ENCODE measurements around the gene JARID2.

JARID2 gene

GRCh38 chr6:15490242-15491100, 244.6 kb downstream of the JARID2 start:
- no peaks in the 10 kb centered on the region for H3K9me3 ChIP-seq (ENCODE audit: control insufficient read depth in 2 of 2, low read length in 2 of 2)
- H3K27me3 ChIP-seq (ENCODE audit: control insufficient read depth in 2 of 2, insufficient read depth in 2 of 2, low read length in 2 of 2): no peaks in the 10 kb centered on the region
- no peak overlapping the region for H3K27ac ChIP-seq (ENCODE audit: low read depth in 2 of 2, low read length in 2 of 2)
- no peak overlapping the region for H3K4me3 ChIP-seq (ENCODE audit: low read length in 2 of 2)
- H3K4me1 ChIP-seq (ENCODE audit: control insufficient read depth in 2 of 2, insufficient read depth in 2 of 2, low read length in 2 of 2): no peaks in the 10 kb centered on the region
- H3K9ac ChIP-seq (ENCODE audit: low read depth in 1 of 2, low read length in 2 of 2): no peak overlapping the region
- H3K36me3 ChIP-seq (ENCODE audit: control insufficient read depth in 2 of 2, insufficient read depth in 2 of 2, low read length in 2 of 2): peaks cover 17 to 22% of the 10 kb centered on the region in 2 donors

DNA sequence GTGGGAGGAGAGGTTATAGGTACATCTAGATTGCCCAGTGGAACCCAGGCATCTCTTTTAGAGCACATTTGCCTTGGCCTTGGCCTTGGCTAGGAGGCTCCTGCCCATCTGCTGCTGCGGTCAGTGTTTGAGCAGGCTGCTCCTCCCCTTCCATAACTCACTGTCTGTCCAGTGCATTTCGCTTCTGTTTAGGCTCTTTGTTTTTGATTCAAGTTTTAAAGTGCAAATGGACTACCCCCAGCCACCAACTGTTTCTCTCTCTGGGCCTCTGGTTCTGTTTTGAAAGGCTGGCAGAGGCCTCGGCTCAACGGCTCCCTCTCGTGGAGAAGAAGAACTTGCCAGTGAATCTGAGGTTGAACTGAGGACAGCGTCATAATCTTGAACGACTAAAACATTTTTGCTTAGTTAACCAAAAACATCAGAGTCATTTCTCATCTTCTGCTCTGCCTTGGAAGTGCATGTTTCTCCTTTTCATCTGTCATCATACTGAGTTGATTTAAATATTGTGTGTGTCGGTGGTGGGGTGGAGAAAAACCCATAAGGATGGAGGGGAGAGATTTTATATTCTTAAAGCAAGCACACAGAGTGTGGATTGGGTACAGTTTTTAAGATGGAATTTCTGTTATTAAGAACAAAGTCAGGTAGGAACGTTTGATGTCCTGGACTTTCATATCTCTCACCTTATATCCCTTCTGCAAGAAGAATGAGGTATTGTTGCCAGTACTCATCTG, 245.6 kb downstream of the JARID2 start:
- Histone ChIP-seq H3K36me3 (ENCODE audit: control insufficient read depth in 2 of 2, insufficient read depth in 2 of 2, low read length in 2 of 2) (peaks cover 21 to 28% of the 10 kb centered on the region in 2 donors), H3K9ac (ENCODE audit: low read depth in 1 of 2, low read length in 2 of 2) (no peak overlapping the region), H3K4me3 (ENCODE audit: low read length in 2 of 2) (no peak overlapping the region), H3K9me3 (ENCODE audit: control insufficient read depth in 2 of 2, low read length in 2 of 2) (no peaks in the 10 kb centered on the region), H3K4me1 (ENCODE audit: control insufficient read depth in 2 of 2, insufficient read depth in 2 of 2, low read length in 2 of 2) (no peaks in the 10 kb centered on the region), H3K27ac (ENCODE audit: low read depth in 2 of 2, low read length in 2 of 2) (no peak overlapping the region), H3K27me3 (ENCODE audit: control insufficient read depth in 2 of 2, insufficient read depth in 2 of 2, low read length in 2 of 2) (no peaks in the 10 kb centered on the region)

- Histone ChIP-seq H3K4me3 (ENCODE audit: low read length in 2 of 2) (no peak overlapping the region), H3K9me3 (ENCODE audit: control insufficient read depth in 2 of 2, low read length in 2 of 2) (no peaks in the 10 kb centered on the region), H3K27me3 (ENCODE audit: control insufficient read depth in 2 of 2, insufficient read depth in 2 of 2, low read length in 2 of 2) (no peaks in the 10 kb centered on the region), H3K27ac (ENCODE audit: low read depth in 2 of 2, low read length in 2 of 2) (no peak overlapping the region), H3K9ac (ENCODE audit: low read depth in 1 of 2, low read length in 2 of 2) (no peak overlapping the region), H3K36me3 (ENCODE audit: control insufficient read depth in 2 of 2, insufficient read depth in 2 of 2, low read length in 2 of 2) (peaks cover 26 to 32% of the 10 kb centered on the region in 2 donors), H3K4me1 (ENCODE audit: control insufficient read depth in 2 of 2, insufficient read depth in 2 of 2, low read length in 2 of 2) (no peaks in the 10 kb centered on the region)
Measured at GRCh38 chr6:15491986-15492269, 246.1 kb downstream of the JARID2 start.

DNA sequence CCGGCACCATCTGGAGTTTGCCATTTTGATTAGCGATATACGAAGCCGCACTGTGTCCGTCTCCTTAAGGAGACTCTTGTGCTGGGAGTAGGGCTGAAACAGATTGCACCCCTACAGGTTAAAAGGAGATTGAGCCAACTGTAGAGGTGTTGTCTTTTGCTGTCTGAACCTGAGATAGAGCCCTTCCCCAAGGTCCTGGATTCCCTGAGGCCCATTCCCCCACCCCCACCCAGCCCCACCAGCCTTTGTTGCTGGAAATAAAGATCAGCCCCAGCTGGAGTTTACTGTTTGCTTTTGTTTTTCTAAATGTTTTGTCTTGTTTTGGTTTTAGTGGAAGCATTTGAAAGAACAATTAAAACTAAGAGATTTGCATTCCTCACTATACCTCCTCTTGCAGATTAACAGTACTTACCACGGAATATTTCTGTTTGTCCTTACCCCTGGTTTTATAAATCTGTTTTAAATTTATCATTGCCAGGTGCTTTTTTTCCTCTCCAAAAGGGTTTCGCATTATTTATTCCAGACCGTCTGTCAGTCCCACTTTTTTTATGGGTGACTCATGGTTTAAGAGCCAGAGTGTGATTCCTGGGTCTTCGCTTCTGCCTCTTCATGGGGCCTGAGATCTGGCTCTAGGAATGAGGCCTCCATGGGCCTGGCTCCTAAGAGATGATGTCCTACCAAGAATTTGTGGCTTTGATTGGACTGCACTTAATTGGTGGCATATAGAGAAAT, 247.7 kb downstream of the JARID2 start:
- H3K27me3 ChIP-seq (ENCODE audit: control insufficient read depth in 2 of 2, insufficient read depth in 2 of 2, low read length in 2 of 2): no peaks in the 10 kb centered on the region
- H3K4me3 ChIP-seq (ENCODE audit: low read length in 2 of 2): no peak overlapping the region
- no peak overlapping the region for H3K27ac ChIP-seq (ENCODE audit: low read depth in 2 of 2, low read length in 2 of 2)
- H3K9ac ChIP-seq (ENCODE audit: low read depth in 1 of 2, low read length in 2 of 2): no peak overlapping the region
- H3K9me3 ChIP-seq (ENCODE audit: control insufficient read depth in 2 of 2, low read length in 2 of 2): no peaks in the 10 kb centered on the region
- H3K36me3 ChIP-seq (ENCODE audit: control insufficient read depth in 2 of 2, insufficient read depth in 2 of 2, low read length in 2 of 2): peaks cover 21 to 26% of the 10 kb centered on the region in 2 donors
- H3K4me1 ChIP-seq (ENCODE audit: control insufficient read depth in 2 of 2, insufficient read depth in 2 of 2, low read length in 2 of 2): no peaks in the 10 kb centered on the region

GRCh38 chr6:15495375-15495901, 249.6 kb downstream of the JARID2 start:
- H3K36me3 ChIP-seq (ENCODE audit: control insufficient read depth in 2 of 2, insufficient read depth in 2 of 2, low read length in 2 of 2): peaks cover 16 to 25% of the 10 kb centered on the region in 2 donors
- no peak overlapping the region for H3K9ac ChIP-seq (ENCODE audit: low read depth in 1 of 2, low read length in 2 of 2)
- no peaks in the 10 kb centered on the region for H3K27me3 ChIP-seq (ENCODE audit: control insufficient read depth in 2 of 2, insufficient read depth in 2 of 2, low read length in 2 of 2)
- H3K4me3 ChIP-seq (ENCODE audit: low read length in 2 of 2): no peak overlapping the region
- H3K27ac ChIP-seq (ENCODE audit: low read depth in 2 of 2, low read length in 2 of 2): no peak overlapping the region
- H3K4me1 ChIP-seq (ENCODE audit: control insufficient read depth in 2 of 2, insufficient read depth in 2 of 2, low read length in 2 of 2): no peaks in the 10 kb centered on the region
- H3K9me3 ChIP-seq (ENCODE audit: control insufficient read depth in 2 of 2, low read length in 2 of 2): no peaks in the 10 kb centered on the region

DNA sequence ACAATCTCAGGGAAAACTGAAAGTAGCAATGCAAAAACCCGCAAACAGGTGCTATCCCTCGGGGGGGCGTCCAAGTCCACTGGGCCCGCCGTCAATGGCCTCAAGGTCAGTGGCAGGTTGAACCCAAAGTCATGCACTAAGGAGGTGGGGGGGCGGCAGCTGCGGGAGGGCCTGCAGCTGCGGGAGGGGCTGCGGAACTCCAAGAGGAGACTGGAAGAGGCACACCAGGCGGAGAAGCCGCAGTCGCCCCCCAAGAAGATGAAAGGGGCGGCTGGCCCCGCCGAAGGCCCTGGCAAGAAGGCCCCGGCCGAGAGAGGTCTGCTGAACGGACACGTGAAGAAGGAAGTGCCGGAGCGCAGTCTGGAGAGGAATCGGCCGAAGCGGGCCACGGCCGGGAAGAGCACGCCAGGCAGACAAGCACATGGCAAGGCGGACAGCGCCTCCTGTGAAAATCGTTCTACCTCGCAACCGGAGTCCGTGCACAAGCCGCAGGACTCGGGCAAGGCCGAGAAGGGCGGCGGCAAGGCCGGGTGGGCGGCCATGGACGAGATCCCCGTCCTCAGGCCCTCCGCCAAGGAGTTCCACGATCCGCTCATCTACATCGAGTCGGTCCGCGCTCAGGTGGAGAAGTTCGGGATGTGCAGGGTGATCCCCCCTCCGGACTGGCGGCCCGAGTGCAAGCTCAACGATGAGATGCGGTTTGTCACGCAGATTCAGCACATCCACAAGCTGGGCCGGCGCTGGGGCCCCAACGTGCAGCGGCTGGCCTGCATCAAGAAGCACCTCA, 250.7 kb downstream of the JARID2 start:
- no peak overlapping the region for H3K27ac ChIP-seq (ENCODE audit: low read depth in 2 of 2, low read length in 2 of 2)
- no peaks in the 10 kb centered on the region for H3K27me3 ChIP-seq (ENCODE audit: control insufficient read depth in 2 of 2, insufficient read depth in 2 of 2, low read length in 2 of 2)

DNA sequence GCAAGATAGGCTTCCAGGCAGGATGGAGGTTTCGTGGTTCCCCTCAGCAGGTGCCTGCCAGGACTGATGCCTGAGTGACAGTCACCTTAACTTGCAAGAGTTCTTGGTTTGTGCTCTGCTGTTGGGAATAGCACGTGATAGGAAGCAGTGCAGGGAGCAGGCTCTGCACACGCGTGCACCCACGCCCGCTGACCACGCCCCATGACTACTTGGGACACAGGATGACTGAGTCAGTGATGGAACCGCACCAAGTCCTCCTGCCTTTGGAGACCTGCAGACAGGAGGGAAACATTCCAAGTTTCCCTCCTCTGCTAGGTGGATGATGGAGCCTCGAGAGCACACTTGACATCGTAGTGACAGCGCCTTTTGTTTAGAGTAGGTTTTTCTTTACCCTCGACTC, 252.8 kb downstream of the JARID2 start:
- Histone ChIP-seq H3K27ac (ENCODE audit: low read depth in 2 of 2, low read length in 2 of 2) (no peak overlapping the region), H3K9me3 (ENCODE audit: control insufficient read depth in 2 of 2, low read length in 2 of 2) (no peaks in the 10 kb centered on the region), H3K9ac (ENCODE audit: low read depth in 1 of 2, low read length in 2 of 2) (no peak overlapping the region), H3K27me3 (ENCODE audit: control insufficient read depth in 2 of 2, insufficient read depth in 2 of 2, low read length in 2 of 2) (no peaks in the 10 kb centered on the region), H3K4me1 (ENCODE audit: control insufficient read depth in 2 of 2, insufficient read depth in 2 of 2, low read length in 2 of 2) (no peaks in the 10 kb centered on the region), H3K36me3 (ENCODE audit: control insufficient read depth in 2 of 2, insufficient read depth in 2 of 2, low read length in 2 of 2) (peaks cover 26 to 44% of the 10 kb centered on the region in 2 donors), H3K4me3 (ENCODE audit: low read length in 2 of 2) (no peak overlapping the region)

More for the DNA sequence above, 250.7 kb downstream of the JARID2 start:
- Histone ChIP-seq H3K36me3 (ENCODE audit: control insufficient read depth in 2 of 2, insufficient read depth in 2 of 2, low read length in 2 of 2) (peaks cover 17 to 34% of the 10 kb centered on the region in 2 donors), H3K9me3 (ENCODE audit: control insufficient read depth in 2 of 2, low read length in 2 of 2) (no peaks in the 10 kb centered on the region), H3K4me1 (ENCODE audit: control insufficient read depth in 2 of 2, insufficient read depth in 2 of 2, low read length in 2 of 2) (no peaks in the 10 kb centered on the region), H3K4me3 (ENCODE audit: low read length in 2 of 2) (no peak overlapping the region), H3K9ac (ENCODE audit: low read depth in 1 of 2, low read length in 2 of 2) (no peak overlapping the region)

DNA sequence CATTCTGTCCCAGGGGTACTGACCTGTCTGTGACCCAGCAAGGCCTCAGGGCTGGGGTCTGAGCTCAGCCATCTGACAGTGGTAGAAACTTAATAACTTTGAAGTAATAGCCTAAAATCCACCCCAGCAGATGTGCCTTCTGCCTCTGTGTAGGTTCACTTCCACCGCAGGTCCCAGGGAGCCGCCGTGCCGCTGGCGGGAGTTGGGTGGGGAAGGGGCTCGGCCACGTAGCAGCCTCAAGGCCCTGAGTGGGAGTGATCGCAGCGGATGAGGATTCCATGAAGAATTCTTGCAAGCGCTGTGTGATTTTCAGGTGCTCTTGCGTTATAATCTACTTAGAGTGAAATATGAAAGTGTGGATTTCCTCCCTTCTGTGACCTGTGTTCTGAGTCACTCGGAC, 253.3 kb downstream of the JARID2 start:
- H3K27ac ChIP-seq (ENCODE audit: low read depth in 2 of 2, low read length in 2 of 2): no peak overlapping the region
- no peaks in the 10 kb centered on the region for H3K27me3 ChIP-seq (ENCODE audit: control insufficient read depth in 2 of 2, insufficient read depth in 2 of 2, low read length in 2 of 2)
- H3K4me1 ChIP-seq (ENCODE audit: control insufficient read depth in 2 of 2, insufficient read depth in 2 of 2, low read length in 2 of 2): no peaks in the 10 kb centered on the region
- H3K36me3 ChIP-seq (ENCODE audit: control insufficient read depth in 2 of 2, insufficient read depth in 2 of 2, low read length in 2 of 2): peaks cover 26 to 44% of the 10 kb centered on the region in 2 donors
- no peak overlapping the region for H3K9ac ChIP-seq (ENCODE audit: low read depth in 1 of 2, low read length in 2 of 2)
- no peak overlapping the region for H3K4me3 ChIP-seq (ENCODE audit: low read length in 2 of 2)
- no peaks in the 10 kb centered on the region for H3K9me3 ChIP-seq (ENCODE audit: control insufficient read depth in 2 of 2, low read length in 2 of 2)

GRCh38 chr6:15499591-15499990, 253.7 kb downstream of the JARID2 start:
- no peaks in the 10 kb centered on the region for H3K9me3 ChIP-seq (ENCODE audit: control insufficient read depth in 2 of 2, low read length in 2 of 2)
- no peak overlapping the region for H3K27ac ChIP-seq (ENCODE audit: low read depth in 2 of 2, low read length in 2 of 2)
- H3K36me3 ChIP-seq (ENCODE audit: control insufficient read depth in 2 of 2, insufficient read depth in 2 of 2, low read length in 2 of 2): peaks cover 26 to 44% of the 10 kb centered on the region in 2 donors
- no peak overlapping the region for H3K9ac ChIP-seq (ENCODE audit: low read depth in 1 of 2, low read length in 2 of 2)
- H3K4me3 ChIP-seq (ENCODE audit: low read length in 2 of 2): no peak overlapping the region
- H3K4me1 ChIP-seq (ENCODE audit: control insufficient read depth in 2 of 2, insufficient read depth in 2 of 2, low read length in 2 of 2): no peaks in the 10 kb centered on the region
- no peaks in the 10 kb centered on the region for H3K27me3 ChIP-seq (ENCODE audit: control insufficient read depth in 2 of 2, insufficient read depth in 2 of 2, low read length in 2 of 2)
